Small intestine (tissue), 7 donors: ENCODE data around the gene UGT3A1. TPM values are rescaled to one million over a fixed set of nuclear protein-coding genes. Genes with fewer than 3 reads are reported as not detected.

Experiments used
- DNase-seq, 2 donors: peaks; one replicate each; pipeline versions ENCODE4 v3.0.0 to v3.0.0-alpha.2; 2013
- FAIRE-seq: peaks from 2 replicates; lab custom pipeline; 2012; peaks lifted over from hg19 to GRCh38; lab: Jason Lieb, UNC
- H3K27ac ChIP-seq, 3 donors: one replicate each; pipeline ENCODE4 v1.5.1; 2013; ENCODE audit warnings: low read length in 2 of 3, mild to moderate bottlenecking in 2 of 3, control low read depth in 1 of 3, inconsistent platforms in 1 of 3, low read depth in 1 of 3, moderate library complexity in 1 of 3
- H3K27me3 ChIP-seq, 3 donors: one replicate each; pipeline ENCODE4 v1.6.1; 2013; ENCODE audit warnings: low read length in 3 of 3, inconsistent platforms in 1 of 3; ENCODE audit not compliant: control insufficient read depth in 3 of 3, insufficient read depth in 3 of 3
- H3K36me3 ChIP-seq, 3 donors: one replicate each; pipeline ENCODE4 v1.6.1; 2013; ENCODE audit warnings: low read length in 3 of 3, inconsistent platforms in 1 of 3, low read depth in 1 of 3, mild to moderate bottlenecking in 1 of 3, moderate library complexity in 1 of 3; ENCODE audit not compliant: control insufficient read depth in 3 of 3, insufficient read depth in 2 of 3
- H3K4me1 ChIP-seq, 3 donors: one replicate each; pipeline ENCODE4 v1.6.1; 2013; ENCODE audit warnings: low read length in 2 of 3, inconsistent platforms in 1 of 3, low read depth in 1 of 3, mild to moderate bottlenecking in 1 of 3, moderate library complexity in 1 of 3; ENCODE audit not compliant: control insufficient read depth in 3 of 3, insufficient read depth in 2 of 3
- H3K4me3 ChIP-seq, 3 donors: one replicate each; pipeline ENCODE4 v1.5.1; 2013; ENCODE audit warnings: low read length in 3 of 3, control low read depth in 1 of 3, inconsistent platforms in 1 of 3, low read depth in 1 of 3, mild to moderate bottlenecking in 1 of 3, moderate library complexity in 1 of 3
- H3K9me3 ChIP-seq, 2 donors: one replicate each; pipeline ENCODE4 v1.6.1; 2013; ENCODE audit warnings: low read depth in 1 of 2, low read length in 1 of 2; ENCODE audit not compliant: control insufficient read depth in 2 of 2, insufficient read depth in 1 of 2
- WGBS, 3 donors: extraction: QIAGEN DNeasy Blood & Tissue Kit; methylation state at CpG; one replicate each; pipeline ENCODE4 v1.1.7; 2013; 5-methylcytosine and 5-hydroxymethylcytosine counted together
- polyA plus RNA-seq, 4 donors: library from polyadenylated mRNA; stranded (reverse) in 3 of 4; unstranded in 1 of 4; fragments of 200-250 nt in 3 of 4; fragments of 120-200 nt in 1 of 4; gene quantifications; one replicate each; pipeline versions ENCODE4 v1.2.1 to v1.2.3, GENCODE V29; 2013
- donor health status: healthy with polysubstance abuse.
- donor health status: control.
- donor health status: control.
- donor health status: Bipolar disorder and iron deficiency.
- donor health status: healthy.

UGT3A1 gene
- polyA plus RNA-seq, 4 donors = 1.3 to 180 (median 1.9) TPM

DNA sequence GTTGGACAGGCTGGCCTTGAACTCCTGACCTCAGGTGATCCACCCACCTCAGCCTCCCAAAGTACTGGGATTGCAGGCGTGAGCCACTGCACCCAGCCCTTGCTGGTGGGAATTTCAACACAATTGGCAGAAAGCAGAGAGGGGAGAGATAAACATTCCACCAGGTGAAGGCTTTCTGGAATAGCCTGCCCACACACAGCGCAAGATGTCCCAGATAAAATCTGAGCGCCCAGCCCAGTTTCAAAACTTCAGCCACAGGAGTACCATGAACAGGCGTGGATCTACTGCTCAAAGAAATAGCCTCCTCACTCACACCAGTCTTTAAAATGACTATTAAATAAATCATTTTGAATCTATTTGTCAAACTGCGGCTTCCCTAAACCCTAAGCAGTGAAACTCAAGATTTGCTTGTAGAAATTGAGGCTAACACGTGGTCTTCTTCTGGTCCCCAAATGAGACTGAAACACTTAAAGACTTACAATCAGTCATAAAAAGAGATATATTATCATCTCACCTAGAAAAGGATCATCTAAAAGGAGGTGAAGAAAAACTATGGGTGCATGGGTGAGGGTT is 87.5 kb downstream of the UGT3A1 start:
- no peak overlapping the region for H3K4me3 ChIP-seq
- 84 to 91% (median 87%) methylated on average over 6 of the region's 6 CpGs for WGBS, 3 donors

DNA sequence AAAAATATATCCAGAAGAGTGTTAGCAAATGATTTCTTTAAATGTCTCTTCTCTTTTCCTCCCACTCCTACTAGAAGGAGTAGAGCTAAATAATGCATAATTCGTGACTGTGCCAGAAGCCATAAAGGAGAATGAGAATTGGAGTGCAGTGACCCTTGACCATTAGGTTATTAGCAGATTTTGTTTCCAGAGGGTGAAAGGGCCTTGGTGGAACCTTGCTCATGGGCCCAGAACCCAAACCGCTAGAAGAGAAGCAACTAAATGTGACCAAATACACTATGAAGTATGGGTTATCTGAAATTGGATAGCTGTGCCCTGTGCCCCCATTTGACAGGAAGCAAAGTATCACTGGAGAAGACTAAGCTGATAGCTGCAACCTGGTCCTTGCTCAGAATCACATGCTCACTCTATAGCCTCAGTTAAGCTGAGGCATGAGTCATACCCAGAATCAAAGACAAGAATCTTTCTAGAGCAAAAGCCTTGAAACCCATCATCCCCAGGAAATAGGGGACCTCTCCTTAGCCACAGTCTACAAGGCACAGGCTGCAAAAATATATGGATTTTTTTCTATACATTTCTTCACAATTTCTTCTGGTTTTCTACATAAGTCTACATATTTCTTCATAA is 89.0 kb downstream of the UGT3A1 start:
- Histone ChIP-seq H3K9me3 (no peaks in the 10 kb centered on the region), H3K4me3 (no peak overlapping the region), H3K36me3 (no peaks in the 10 kb centered on the region), H3K27ac (no peak overlapping the region), H3K27me3 (no peaks in the 10 kb centered on the region), H3K4me1 (no peaks in the 10 kb centered on the region)
- WGBS, 3 donors = 25 to 67% (median 40%) methylated on average over 2 of the region's 2 CpGs
- DNase-seq (peak; percentile 26 to 43), FAIRE-seq (no peak)

More for the DNA sequence above, 87.5 kb downstream of the UGT3A1 start:
- no peaks in the 10 kb centered on the region for H3K27me3 ChIP-seq
- H3K27ac ChIP-seq = no peak overlapping the region
- no peak for FAIRE-seq
- no peak for DNase-seq
- H3K36me3 ChIP-seq = no peaks in the 10 kb centered on the region
- no peaks in the 10 kb centered on the region for H3K9me3 ChIP-seq
- no peaks in the 10 kb centered on the region for H3K4me1 ChIP-seq

Other genes with a start within 250 kb of the UGT3A1 start
- gene IL7R, start 134.5 kb downstream of the UGT3A1 start, polyA plus RNA-seq = 10 to 100 TPM in 1 of 4 donors, 1 to 10 TPM in 3; 2.9 to 10.4 (median 7.0) TPM
- gene CAPSL, start 52.8 kb downstream of the UGT3A1 start, polyA plus RNA-seq = under 1 TPM in 1 of 4 donors, not detected in 3; 0.55 TPM
- gene UGT3A2, start 75.5 kb upstream of the UGT3A1 start, polyA plus RNA-seq = 1 to 10 TPM in 1 of 4 donors, under 1 TPM in 1, not detected in 2; 0.42 to 6.9 TPM
- gene LMBRD2, start 160.5 kb upstream of the UGT3A1 start, polyA plus RNA-seq = 10 to 100 TPM in 1 of 4 donors, 1 to 10 TPM in 3; 1.6 to 23.5 (median 3.5) TPM
- 10 to 100 TPM in 2 of 4 donors, 1 to 10 TPM in 2; 1.4 to 73.0 (median 7.9) TPM for gene SKP2, start 160.7 kb upstream of the UGT3A1 start, polyA plus RNA-seq